Panc1 (cell line): Measurements from ENCODE around the gene MYRIP.

Experiments
- CTCF ChIP-seq: fragments of 450-650 bp; IDR thresholded peaks from 2 replicates; pipeline ENCODE4 v1.5.1; 2017; ENCODE audit warnings: mild to moderate bottlenecking
- POLR2AphosphoS5 ChIP-seq: IDR thresholded peaks from 2 replicates; pipeline ENCODE4 v1.6.1; 2012; ENCODE audit warnings: mild to moderate bottlenecking, low read depth, low read length, moderate library complexity

- no peak for TF ChIP-seq CTCF
- no peak for TF ChIP-seq POLR2AphosphoS5
These were observed 2.2 kb downstream of the MYRIP start for GRCh38 chr3:39811561-39811960.
